SK-N-SH treated with all-trans-retinoic acid at 6 μM for 48 hours (cell line): ENCODE measurements around the gene CATSPERB.

ENCODE experiments used
- ATAC-seq: fragments of 200-7000 bp; cut with Tn5 transposase; 3 replicates; pipeline ENCODE4 v1.9.1; 2020; ENCODE audit warnings: mild to moderate bottlenecking, moderate library complexity
- ARNTL ChIP-seq: fragments of 450-650 bp; formaldehyde crosslinking; IDR thresholded peaks from 2 replicates; pipeline ENCODE4 v1.5.0; 2020; ENCODE audit warnings: low read depth, mild to moderate bottlenecking, moderate library complexity, borderline replicate concordance
- BACH2 ChIP-seq: fragments of 250-450 bp; sonication (Bioruptor Pico); IDR thresholded peaks from 2 replicates; pipeline ENCODE4 v1.9.0; 2021; ENCODE audit warnings: mild to moderate bottlenecking, borderline replicate concordance
- CREB5 ChIP-seq: fragments of 250-450 bp; sonication (Bioruptor Pico); IDR thresholded peaks from 2 replicates; pipeline ENCODE4 v1.5.1; 2020; ENCODE audit warnings: low read depth, mild to moderate bottlenecking, moderate library complexity
- CSDC2 ChIP-seq: fragments of 250-450 bp; sonication (Bioruptor Pico); IDR thresholded peaks from 2 replicates; pipeline ENCODE4 v1.5.0; 2020; ENCODE audit warnings: mild to moderate bottlenecking, moderate library complexity
- CSRNP3 ChIP-seq: fragments of 250-450 bp; sonication (Bioruptor Pico); IDR thresholded peaks from 2 replicates; pipeline ENCODE4 v1.5.1; 2021; ENCODE audit warnings: mild to moderate bottlenecking, moderate library complexity
- ESRRG ChIP-seq: fragments of 250-450 bp; sonication (Bioruptor Pico); IDR thresholded peaks from 2 replicates; pipeline ENCODE4 v1.6.1; 2021; ENCODE audit warnings: mild to moderate bottlenecking
- GLIS3 ChIP-seq: fragments of 250-450 bp; sonication (Bioruptor Pico); IDR thresholded peaks from 2 replicates; pipeline ENCODE4 v1.5.0; 2020; ENCODE audit warnings: mild to moderate bottlenecking, moderate library complexity
- OSR1 ChIP-seq: fragments of 250-450 bp; sonication (Bioruptor Pico); IDR thresholded peaks from 2 replicates; pipeline ENCODE4 v1.8.0; 2022; ENCODE audit warnings: moderate library complexity, mild to moderate bottlenecking, inconsistent platforms
- PATZ1 ChIP-seq: fragments of 250-450 bp; sonication (Bioruptor Pico); IDR thresholded peaks from 2 replicates; pipeline ENCODE4 v1.8.0; 2020; ENCODE audit warnings: mild to moderate bottlenecking, moderate library complexity, borderline replicate concordance
- POU6F1 ChIP-seq: fragments of 250-450 bp; sonication (Bioruptor Pico); IDR thresholded peaks from 2 replicates; pipeline ENCODE4 v1.8.0; 2021; ENCODE audit warnings: low read depth, mild to moderate bottlenecking, moderate library complexity, borderline replicate concordance
- PPARA ChIP-seq: fragments of 250-450 bp; sonication (Bioruptor Pico); IDR thresholded peaks from 2 replicates; pipeline ENCODE4 v1.5.0; 2020; ENCODE audit warnings: mild to moderate bottlenecking, borderline replicate concordance
- RARB ChIP-seq: fragments of 250-450 bp; sonication (Bioruptor Pico); IDR thresholded peaks from 2 replicates; pipeline ENCODE4 v1.8.0; 2021; ENCODE audit warnings: mild to moderate bottlenecking, moderate library complexity
- SNAI2 ChIP-seq: fragments of 250-450 bp; sonication (Bioruptor Pico); IDR thresholded peaks from 2 replicates; pipeline ENCODE4 v1.5.0; 2020; ENCODE audit warnings: mild to moderate bottlenecking, moderate library complexity
- TCF4 ChIP-seq: fragments of 250-450 bp; sonication (Bioruptor Pico); IDR thresholded peaks from 2 replicates; pipeline ENCODE4 v1.8.0; 2021; ENCODE audit warnings: mild to moderate bottlenecking, moderate library complexity, borderline replicate concordance
- TOX ChIP-seq: fragments of 250-450 bp; sonication (Bioruptor Pico); IDR thresholded peaks from 2 replicates; pipeline ENCODE4 v1.8.0; 2021; ENCODE audit warnings: mild to moderate bottlenecking, moderate library complexity, borderline replicate concordance
- TSHZ2 ChIP-seq: fragments of 250-450 bp; sonication (Bioruptor Pico); IDR thresholded peaks from 2 replicates; pipeline ENCODE4 v1.5.0; 2020; ENCODE audit warnings: mild to moderate bottlenecking, moderate library complexity
- ZC3H10 ChIP-seq: fragments of 250-450 bp; sonication (Bioruptor Pico); IDR thresholded peaks from 2 replicates; pipeline ENCODE4 v1.5.1; 2021; ENCODE audit warnings: mild to moderate bottlenecking, moderate library complexity
- ZFP3 ChIP-seq: fragments of 250-450 bp; sonication (Bioruptor Pico); IDR thresholded peaks from 2 replicates; pipeline ENCODE4 v1.5.0; 2020; ENCODE audit warnings: mild to moderate bottlenecking, moderate library complexity
- ZNF565 ChIP-seq: fragments of 450-650 bp; formaldehyde crosslinking; conservative IDR thresholded peaks from 2 replicates; pipeline ENCODE4 v1.5.0; 2020; ENCODE audit warnings: low read depth, mild to moderate bottlenecking, moderate library complexity
- ZNF70 ChIP-seq: fragments of 450-650 bp; formaldehyde crosslinking; IDR thresholded peaks from 2 replicates; pipeline ENCODE4 v1.5.0; 2020; ENCODE audit warnings: mild to moderate bottlenecking, moderate library complexity
- ZNF8 ChIP-seq: fragments of 450-650 bp; formaldehyde crosslinking; IDR thresholded peaks from 2 replicates; pipeline ENCODE4 v1.5.0; 2020; ENCODE audit warnings: mild to moderate bottlenecking, moderate library complexity

The CATSPERB gene

GRCh38 chr14:91731986-91732385 lies at the start of gene CATSPERB:
CATSPERB (minus strand) TSS chr14:91732086; CDS start chr14:91729479, 2,607 bp downstream.
- no peak for ATAC-seq
- TF ChIP-seq SNAI2 (no peak), ZNF70 (CRISPR knock-in tag) (no peak), PPARA (no peak), ESRRG (CRISPR knock-in tag) (no peak), TOX (CRISPR knock-in tag) (no peak), ZNF8 (CRISPR knock-in tag) (no peak)
- TF ChIP-seq, all 23 proteins: peak for 0

GRCh38 chr14:91780452-91780851 lies 48.6 kb upstream of the CATSPERB start:
- no peak for ATAC-seq
- TF ChIP-seq TSHZ2 (CRISPR knock-in tag) (no peak), CREB5 (CRISPR knock-in tag) (no peak), RARB (no peak), CSRNP3 (CRISPR knock-in tag) (no peak), ZFP3 (no peak), ZNF70 (CRISPR knock-in tag) (no peak), BACH2 (no peak), TCF4 (CRISPR knock-in tag) (no peak), ARNTL (CRISPR knock-in tag) (no peak), ZNF565 (CRISPR knock-in tag) (no peak), ZNF8 (CRISPR knock-in tag) (no peak), ZC3H10 (CRISPR knock-in tag) (no peak), GLIS3 (CRISPR knock-in tag) (no peak), PPARA (no peak), PATZ1 (no peak), POU6F1 (CRISPR knock-in tag) (no peak), CSDC2 (CRISPR knock-in tag) (no peak), TOX (CRISPR knock-in tag) (no peak), ESRRG (CRISPR knock-in tag) (no peak), SNAI2 (no peak)

- no peak for ATAC-seq
- TF ChIP-seq PPARA (no peak), ZNF8 (CRISPR knock-in tag) (no peak), BACH2 (no peak), CREB5 (CRISPR knock-in tag) (no peak), POU6F1 (CRISPR knock-in tag) (no peak), TSHZ2 (CRISPR knock-in tag) (no peak), SNAI2 (no peak), RARB (no peak), OSR1 (CRISPR knock-in tag) (no peak), ZFP3 (no peak), CSDC2 (CRISPR knock-in tag) (no peak)
Measured at GRCh38 chr14:91778217-91778616, 46.3 kb upstream of the CATSPERB start.
